HCT116 (cell line): Measurements from ENCODE around the gene IL18RAP. TPM values are rescaled to one million over a fixed set of nuclear protein-coding genes. Genes with fewer than 3 reads are reported as not detected.

Source experiments
- ATAC-seq: fragments of 200-7000 bp; cut with Tn5 transposase; 2 replicates; pipeline ENCODE4 v1.9.1; 2020; ENCODE audit warnings: mild to moderate bottlenecking, moderate library complexity
- BruUV-seq: library from RNA; stranded (reverse); fragments of 400-500 nt; replicated peaks from 2 replicates; lab custom pipeline; 2021; lab: Mats Ljungman, UMichigan
- CTCF ChIA-PET: fragments of 300-600 bp; sonication (Branson Sonifier 250); formaldehyde crosslinking; loops from one replicate; lab custom pipeline; 2021; ENCODE audit warnings: antibody characterized with exemption; lab: Charles Lee
- POLR2A ChIA-PET: fragments of 300-600, 350-600 bp; sonication (Branson Sonifier 250); formaldehyde crosslinking; loops from one replicate; lab custom pipeline; 2021; ENCODE audit warnings: antibody characterized with exemption; lab: Charles Lee
- RAD21 ChIA-PET, 2 experiments: fragments of 300-600 bp; sonication (Branson Sonifier 250); formaldehyde crosslinking; loops; one replicate each; lab custom pipeline; 2023; ENCODE audit warnings: low total read pairs in 2 of 2; ENCODE audit not compliant: uncharacterized antibody in 2 of 2, unreplicated experiment in 2 of 2, low non-redundant PET in 1 of 2; lab: Charles Lee
- DNase-seq: peaks from one replicate; pipeline ENCODE4 v3.0.0-alpha.2; 2010; ENCODE audit warnings: low read depth, low spot score
- H2AFZ ChIP-seq: fragments of 200-600 bp; shearing (Covaris generic), sonication (generic); 2 replicates; pipeline ENCODE4 v1.6.1; 2017; ENCODE audit warnings: low read depth, mixed run types, mixed read lengths, antibody characterized with exemption, low read length; ENCODE audit not compliant: poor library complexity, severe bottlenecking
- H3K27ac ChIP-seq: 2 replicates; pipeline ENCODE4 v1.5.1; 2012; ENCODE audit warnings: low read depth, low read length
- H3K27me3 ChIP-seq: fragments of 200-600 bp; sonication (generic); 2 replicates; pipeline ENCODE4 v1.6.1; 2016; ENCODE audit warnings: mixed run types, low read length, mixed read lengths; ENCODE audit not compliant: insufficient read depth
- H3K36me3 ChIP-seq, 2 experiments: fragments of 200-500 bp in 1 of 2; fragments of 200-600 bp in 1 of 2; sonication (Bioruptor generic) in 1 of 2; sonication (generic) in 1 of 2; 2 replicates each; pipeline versions ENCODE4 v1.5.1 to v1.6.1; 2014 to 2016; ENCODE audit warnings: low read length in 2 of 2, inconsistent platforms in 1 of 2, mixed read lengths in 1 of 2, mixed run types in 1 of 2; ENCODE audit not compliant: insufficient read depth in 2 of 2, control insufficient read depth in 1 of 2
- H3K4me1 ChIP-seq, 2 experiments: fragments of 200-600 bp in 1 of 2; sonication (generic) in 1 of 2; 2 replicates each; pipeline versions ENCODE4 v1.5.1 to v1.6.1; 2012 to 2017; ENCODE audit warnings: low read length in 2 of 2, inconsistent platforms in 1 of 2, mild to moderate bottlenecking in 1 of 2, mixed read lengths in 1 of 2, mixed run types in 1 of 2, moderate library complexity in 1 of 2; ENCODE audit not compliant: insufficient read depth in 2 of 2, control insufficient read depth in 1 of 2
- H3K4me2 ChIP-seq: fragments of 200-600 bp; sonication (generic); 2 replicates; pipeline ENCODE4 v1.6.1; 2017; ENCODE audit warnings: mixed run types, low read length, mixed read lengths
- H3K4me3 ChIP-seq, 2 experiments: fragments of 200-600 bp in 1 of 2; sonication (generic) in 1 of 2; replicated peaks in 1 of 2; 2 replicates each; pipeline ENCODE4 v1.5.1; 2011 to 2016; ENCODE audit warnings: low read length in 2 of 2, control low read depth in 1 of 2, low read depth in 1 of 2, mild to moderate bottlenecking in 1 of 2, mixed read lengths in 1 of 2, mixed run types in 1 of 2
- H3K79me2 ChIP-seq: fragments of 200-600 bp; sonication (generic); 2 replicates; pipeline ENCODE4 v1.6.1; 2017; ENCODE audit warnings: mild to moderate bottlenecking, mixed run types, low read length, moderate library complexity, mixed read lengths; ENCODE audit not compliant: insufficient read depth
- H3K9ac ChIP-seq: fragments of 200-600 bp; sonication (generic); 2 replicates; pipeline ENCODE4 v1.6.1; 2016; ENCODE audit warnings: low read length, mixed read lengths
- H3K9me2 ChIP-seq: fragments of 200-600 bp; sonication (generic), shearing (Covaris generic); 2 replicates; pipeline ENCODE4 v1.6.1; 2017; ENCODE audit warnings: mixed run types, mild to moderate bottlenecking, moderate library complexity; ENCODE audit not compliant: insufficient read depth
- H3K9me3 ChIP-seq, 2 experiments: fragments of 200-500 bp in 1 of 2; fragments of 200-600 bp in 1 of 2; sonication (Bioruptor generic) in 1 of 2; sonication (generic) in 1 of 2; 2 replicates each; pipeline ENCODE4 v1.6.1; 2014 to 2017; ENCODE audit warnings: low read length in 2 of 2, mixed read lengths in 2 of 2, inconsistent platforms in 1 of 2, low read depth in 1 of 2, mild to moderate bottlenecking in 1 of 2, mixed run types in 1 of 2, moderate library complexity in 1 of 2; ENCODE audit not compliant: control insufficient read depth in 1 of 2, insufficient read depth in 1 of 2
- H4K20me1 ChIP-seq: fragments of 200-600 bp; sonication (generic), shearing (Covaris generic); 2 replicates; pipeline ENCODE4 v1.6.1; 2017; ENCODE audit warnings: mixed run types, mild to moderate bottlenecking, moderate library complexity; ENCODE audit not compliant: insufficient read depth
- ATF3 ChIP-seq: IDR thresholded peaks from 2 replicates; pipeline ENCODE4 v1.6.1; 2012
- CEBPB ChIP-seq: IDR thresholded peaks from 2 replicates; pipeline ENCODE4 v1.6.1; 2012; ENCODE audit warnings: low read depth
- CTCF ChIP-seq, 3 experiments: fragments of 200-600 bp in 1 of 3; sonication (generic) in 1 of 3; IDR thresholded peaks in 2 of 3; conservative IDR thresholded peaks in 1 of 3; 2 replicates each; pipeline ENCODE4 v1.5.1; 2012 to 2017; ENCODE audit warnings: low read depth in 2 of 3, low read length in 2 of 3, antibody characterized with exemption in 1 of 3, borderline replicate concordance in 1 of 3, control low read depth in 1 of 3, mild to moderate bottlenecking in 1 of 3, mixed read lengths in 1 of 3, mixed run types in 1 of 3, moderate library complexity in 1 of 3; ENCODE audit not compliant: insufficient read depth in 1 of 3
- ELF1 ChIP-seq: IDR thresholded peaks from 2 replicates; pipeline ENCODE4 v1.6.1; 2012; ENCODE audit warnings: low read depth, borderline replicate concordance
- EZH2 ChIP-seq: fragments of 200-600 bp; sonication (generic); IDR thresholded peaks from 2 replicates; pipeline ENCODE4 v1.6.1; 2017; ENCODE audit warnings: antibody characterized with exemption, mixed run types
- EZH2phosphoT487 ChIP-seq: fragments of 200-600 bp; IDR thresholded peaks from 2 replicates; pipeline ENCODE4 v1.6.1; 2018; ENCODE audit warnings: antibody characterized with exemption, borderline replicate concordance
- JUND ChIP-seq: IDR thresholded peaks from 2 replicates; pipeline ENCODE4 v1.6.1; 2012
- MAX ChIP-seq: IDR thresholded peaks from 2 replicates; pipeline ENCODE4 v1.6.1; 2012
- SP1 ChIP-seq: IDR thresholded peaks from 2 replicates; pipeline ENCODE4 v1.6.1; 2012; ENCODE audit warnings: low read depth
- SRF ChIP-seq: IDR thresholded peaks from 2 replicates; pipeline ENCODE4 v1.6.1; 2012; ENCODE audit warnings: low read depth
- ZNF274 ChIP-seq: fragments of 200-500 bp; sonication (Bioruptor generic); IDR thresholded peaks from 2 replicates; pipeline ENCODE4 v1.6.1; 2014; ENCODE audit warnings: mild to moderate bottlenecking, low read depth, low read length, inconsistent platforms
- intact Hi-C: fragments of 100-400 bp; cut with micrococcal nuclease; formaldehyde crosslinking; loops from 2 replicates; pipeline ENCODE4 v1.10.0; 2022
- total RNA-seq: library from RNA; stranded (reverse); gene quantifications from one replicate; pipeline ENCODE4 v1.2.1, GENCODE V29; 2021; ENCODE audit not compliant: unreplicated experiment

The IL18RAP gene
- total RNA-seq, 1 experiment from 2014 or later: not detected

- Histone ChIP-seq H3K27ac (no peak overlapping the region), H3K9me3 (no peaks in the 10 kb centered on the region), H3K4me3 (no peak overlapping the region), H3K27me3 (no peaks in the 10 kb centered on the region), H3K79me2 (no peaks in the 10 kb centered on the region), H3K4me2 (no peak overlapping the region), H3K9ac (no peak overlapping the region), H4K20me1 (no peaks in the 10 kb centered on the region), H2AFZ (no peak overlapping the region), H3K36me3 (no peaks in the 10 kb centered on the region), H3K9me2 (no peaks in the 10 kb centered on the region), H3K4me1 (no peaks in the 10 kb centered on the region)
- TF ChIP-seq EZH2phosphoT487: no peak
- no peak for TF ChIP-seq ELF1
- TF ChIP-seq SRF: no peak
- TF ChIP-seq ZNF274: no peak
- TF ChIP-seq EZH2: no peak
- no peak for TF ChIP-seq MAX
- TF ChIP-seq CTCF (IDR thresholded peaks at IDR 0.05 in 2 of 3, conservative IDR thresholded peaks at IDR 0.05 in 1 of 3; ENCODE audit: borderline replicate concordance in 1 of 3, insufficient read depth in 1 of 3, low read depth in 2 of 3, low read length in 2 of 3): no peak
- no peak for TF ChIP-seq ATF3
- TF ChIP-seq JUND: no peak
- no peak for TF ChIP-seq SP1
- no peak for TF ChIP-seq CEBPB
- ChIA-PET POLR2A (no interaction called here), CTCF (no interaction called here), RAD21 (no interaction called here)
- no peak for ATAC-seq
- no TSS peak for BruUV-seq
- DNase-seq: no peak
- intact Hi-C loops: no loop called here
These were observed 21.5 kb upstream of the IL18RAP start for GRCh38 chr2:102401456-102401855.
